ENCODE measurements around the gene OR4N5. TPM values are rescaled to one million over a fixed set of nuclear protein-coding genes. Genes with fewer than 3 reads are reported as not detected.

Gene OR4N5
- total RNA-seq, 1 experiment from 2014 or later: not detected

GRCh38 chr14:20110438-20110837, 28.2 kb upstream of the OR4N5 start, which contains the start of gene OR4K17:
Gene OR4K17, plus strand, starts transcription at chr14:20110739. Its CDS starts 6,761 bp downstream, at chr14:20117500.
- Histone ChIP-seq H3K79me2 (ENCODE audit: insufficient read depth, low read length) (no peaks in the 10 kb centered on the region), H4K20me1 (ENCODE audit: insufficient read depth) (no peaks in the 10 kb centered on the region), H2AFZ (ENCODE audit: low read depth, low read length, poor library complexity, severe bottlenecking) (no peak within 1 kb of the TSS), H3K36me3 (ENCODE audit: control insufficient read depth in 1 of 2, insufficient read depth in 2 of 2, low read length in 2 of 2) (no peaks in the 10 kb centered on the region), H3K4me3 (replicated peaks in 1 of 2; ENCODE audit: low read depth in 1 of 2, low read length in 2 of 2) (no peak within 1 kb of the TSS), H3K9me2 (ENCODE audit: insufficient read depth) (no peaks in the 10 kb centered on the region), H3K27ac (ENCODE audit: low read depth, low read length) (no peak within 1 kb of the TSS), H3K27me3 (ENCODE audit: insufficient read depth, low read length) (no peaks in the 10 kb centered on the region), H3K9ac (ENCODE audit: low read length) (no peak within 1 kb of the TSS), H3K9me3 (ENCODE audit: control insufficient read depth in 1 of 2, insufficient read depth in 1 of 2, low read depth in 1 of 2, low read length in 2 of 2) (no peaks in the 10 kb centered on the region; a peak in 1 of 4 replicates), H3K4me1 (ENCODE audit: control insufficient read depth in 1 of 2, insufficient read depth in 2 of 2, low read length in 2 of 2) (no peaks in the 10 kb centered on the region), H3K4me2 (ENCODE audit: low read length) (no peak within 1 kb of the TSS)
- intact Hi-C loops (cut with micrococcal nuclease): no loop called here
- no peak for TF ChIP-seq CEBPB (IDR thresholded peaks at IDR 0.05; ENCODE audit: low read depth)
- TF ChIP-seq FOSL1 (IDR thresholded peaks at IDR 0.05; ENCODE audit: low read depth): no peak
- no peak for TF ChIP-seq RAD21 (IDR thresholded peaks at IDR 0.05; ENCODE audit: low read depth)
- no peak for TF ChIP-seq ZNF274 (IDR thresholded peaks at IDR 0.05; ENCODE audit: low read depth, low read length)
- no peak for TF ChIP-seq CTCF (IDR thresholded peaks at IDR 0.05 in 2 of 3, conservative IDR thresholded peaks at IDR 0.05 in 1 of 3; ENCODE audit: borderline replicate concordance in 1 of 3, insufficient read depth in 1 of 3, low read depth in 2 of 3, low read length in 2 of 3)
- no peak for TF ChIP-seq POLR2AphosphoS5 (IDR thresholded peaks at IDR 0.05; ENCODE audit: low read depth, low read length)
- no peak for TF ChIP-seq ZFX (IDR thresholded peaks at IDR 0.05)
- TF ChIP-seq SIN3A (IDR thresholded peaks at IDR 0.05; ENCODE audit: low read depth): no peak
- TF ChIP-seq YY1 (IDR thresholded peaks at IDR 0.05; ENCODE audit: extremely low read depth, insufficient replicate concordance, low read depth, low read length): no peak
- no peak for TF ChIP-seq EZH2 (IDR thresholded peaks at IDR 0.05)
- TF ChIP-seq JUND (IDR thresholded peaks at IDR 0.05): no peak
- TF ChIP-seq, protein P1, sequence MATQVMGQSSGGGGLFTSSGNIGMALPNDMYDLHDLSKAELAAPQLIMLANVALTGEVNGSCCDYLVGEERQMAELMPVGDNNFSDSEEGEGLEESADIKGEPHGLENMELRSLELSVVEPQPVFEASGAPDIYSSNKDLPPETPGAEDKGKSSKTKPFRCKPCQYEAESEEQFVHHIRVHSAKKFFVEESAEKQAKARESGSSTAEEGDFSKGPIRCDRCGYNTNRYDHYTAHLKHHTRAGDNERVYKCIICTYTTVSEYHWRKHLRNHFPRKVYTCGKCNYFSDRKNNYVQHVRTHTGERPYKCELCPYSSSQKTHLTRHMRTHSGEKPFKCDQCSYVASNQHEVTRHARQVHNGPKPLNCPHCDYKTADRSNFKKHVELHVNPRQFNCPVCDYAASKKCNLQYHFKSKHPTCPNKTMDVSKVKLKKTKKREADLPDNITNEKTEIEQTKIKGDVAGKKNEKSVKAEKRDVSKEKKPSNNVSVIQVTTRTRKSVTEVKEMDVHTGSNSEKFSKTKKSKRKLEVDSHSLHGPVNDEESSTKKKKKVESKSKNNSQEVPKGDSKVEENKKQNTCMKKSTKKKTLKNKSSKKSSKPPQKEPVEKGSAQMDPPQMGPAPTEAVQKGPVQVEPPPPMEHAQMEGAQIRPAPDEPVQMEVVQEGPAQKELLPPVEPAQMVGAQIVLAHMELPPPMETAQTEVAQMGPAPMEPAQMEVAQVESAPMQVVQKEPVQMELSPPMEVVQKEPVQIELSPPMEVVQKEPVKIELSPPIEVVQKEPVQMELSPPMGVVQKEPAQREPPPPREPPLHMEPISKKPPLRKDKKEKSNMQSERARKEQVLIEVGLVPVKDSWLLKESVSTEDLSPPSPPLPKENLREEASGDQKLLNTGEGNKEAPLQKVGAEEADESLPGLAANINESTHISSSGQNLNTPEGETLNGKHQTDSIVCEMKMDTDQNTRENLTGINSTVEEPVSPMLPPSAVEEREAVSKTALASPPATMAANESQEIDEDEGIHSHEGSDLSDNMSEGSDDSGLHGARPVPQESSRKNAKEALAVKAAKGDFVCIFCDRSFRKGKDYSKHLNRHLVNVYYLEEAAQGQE (IDR thresholded peaks at IDR 0.05; ENCODE audit: low read depth): no peak
- TF ChIP-seq, protein P2, sequence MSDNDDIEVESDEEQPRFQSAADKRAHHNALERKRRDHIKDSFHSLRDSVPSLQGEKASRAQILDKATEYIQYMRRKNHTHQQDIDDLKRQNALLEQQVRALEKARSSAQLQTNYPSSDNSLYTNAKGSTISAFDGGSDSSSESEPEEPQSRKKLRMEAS (IDR thresholded peaks at IDR 0.05): no peak
- TF ChIP-seq EZH2phosphoT487 (IDR thresholded peaks at IDR 0.05; ENCODE audit: borderline replicate concordance): no peak
- no peak for TF ChIP-seq EGR1 (IDR thresholded peaks at IDR 0.05; ENCODE audit: low read depth)
- TF ChIP-seq CBX3 (IDR thresholded peaks at IDR 0.05; ENCODE audit: low read depth): no peak
- TF ChIP-seq SP1 (IDR thresholded peaks at IDR 0.05; ENCODE audit: low read depth): no peak
- TF ChIP-seq, protein P3, sequence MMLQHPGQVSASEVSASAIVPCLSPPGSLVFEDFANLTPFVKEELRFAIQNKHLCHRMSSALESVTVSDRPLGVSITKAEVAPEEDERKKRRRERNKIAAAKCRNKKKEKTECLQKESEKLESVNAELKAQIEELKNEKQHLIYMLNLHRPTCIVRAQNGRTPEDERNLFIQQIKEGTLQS (IDR thresholded peaks at IDR 0.05): no peak
- TF ChIP-seq ELF1 (IDR thresholded peaks at IDR 0.05; ENCODE audit: borderline replicate concordance, low read depth): no peak
- TF ChIP-seq ZBTB33 (IDR thresholded peaks at IDR 0.05; ENCODE audit: extremely low read depth, insufficient replicate concordance, low read length): no peak
- DNase-seq (ENCODE audit: low read depth, low spot score): no peak
- no TSS peak for BruUV-seq (replicated peaks)
- POLR2A ChIA-PET: no interaction called here
- CTCF ChIA-PET: no interaction called here
- RAD21 ChIA-PET (ENCODE audit: low non-redundant PET in 1 of 2, low total read pairs in 2 of 2, uncharacterized antibody in 2 of 2, unreplicated experiment in 2 of 2): no interaction called here
- ATAC-seq: no peak
